ENCODE measurements around the gene GSK3B.

GSK3B gene

GRCh38 chr3:120113128-120114116, 19.2 kb upstream of the GSK3B start:
- Histone ChIP-seq H3K9me3 (ENCODE audit: control extremely low read depth in 1 of 5, control insufficient read depth in 4 of 5, insufficient read depth in 2 of 5, low read depth in 1 of 5, low read length in 4 of 5) (peaks cover 0 to 5% (median 0%) of the 10 kb centered on the region in 5 experiments), H3K4me1 (ENCODE audit: control extremely low read depth in 1 of 4, control insufficient read depth in 4 of 4, insufficient read depth in 4 of 4, low read length in 3 of 4) (no peaks in the 10 kb centered on the region), H3K27me3 (replicated peaks in 2 of 5; ENCODE audit: control insufficient read depth in 4 of 5, insufficient read depth in 5 of 5, low read length in 4 of 5) (no peaks in the 10 kb centered on the region), H3K4me3 (ENCODE audit: control insufficient read depth in 1 of 7, extremely low read depth in 1 of 7, insufficient read depth in 4 of 7, low read depth in 2 of 7, low read length in 6 of 7) (no peak overlapping the region), H3K36me3 (ENCODE audit: control insufficient read depth in 4 of 4, insufficient read depth in 4 of 4, low read length in 3 of 4) (no peaks in the 10 kb centered on the region), H3K27ac (ENCODE audit: insufficient read depth in 1 of 2, low read depth in 1 of 2, low read length in 2 of 2, poor library complexity in 1 of 2, severe bottlenecking in 2 of 2) (no peak overlapping the region)
- CTCF ChIA-PET, result interaction anchor here (1.5 kb wide), 1 partner anchor 199 kb away, joined by 3 read pairs; no protein-coding TSS in a partner anchor
- POLR2A ChIA-PET, result no interaction called here
- no peak for DNase-seq
- WGBS (ENCODE audit: insufficient coverage), result 94% methylated on average over 4 of the region's 8 CpGs

GRCh38 chr3:120111898-120112297, 17.7 kb upstream of the GSK3B start:
- H3K9me3 ChIP-seq (ENCODE audit: control extremely low read depth in 1 of 5, control insufficient read depth in 4 of 5, insufficient read depth in 2 of 5, low read depth in 1 of 5, low read length in 4 of 5), result no peaks in the 10 kb centered on the region
- H3K4me1 ChIP-seq (ENCODE audit: control extremely low read depth in 1 of 4, control insufficient read depth in 4 of 4, insufficient read depth in 4 of 4, low read length in 3 of 4), result no peaks in the 10 kb centered on the region
- H3K4me3 ChIP-seq (ENCODE audit: control insufficient read depth in 1 of 7, extremely low read depth in 1 of 7, insufficient read depth in 4 of 7, low read depth in 2 of 7, low read length in 6 of 7), result no peak overlapping the region
- H3K27me3 ChIP-seq (replicated peaks in 2 of 5; ENCODE audit: control insufficient read depth in 4 of 5, insufficient read depth in 5 of 5, low read length in 4 of 5), result no peaks in the 10 kb centered on the region
- CTCF ChIA-PET, result no interaction called here
- 100% methylated on average over 1 of the region's 1 CpG for whole genome bisulfite sequencing (ENCODE audit: insufficient coverage)
- no peaks in the 10 kb centered on the region for H3K36me3 ChIP-seq (ENCODE audit: control insufficient read depth in 4 of 4, insufficient read depth in 4 of 4, low read length in 3 of 4)
- POLR2A ChIA-PET, result no interaction called here
- H3K27ac ChIP-seq (ENCODE audit: insufficient read depth in 1 of 2, low read depth in 1 of 2, low read length in 2 of 2, poor library complexity in 1 of 2, severe bottlenecking in 2 of 2), result no peak overlapping the region
- DNase-seq, result no peak

GRCh38 chr3:120103276-120103675, 9.0 kb upstream of the GSK3B start:
- POLR2A ChIA-PET, result no interaction called here
- Histone ChIP-seq H3K9me3 (ENCODE audit: control extremely low read depth in 1 of 5, control insufficient read depth in 4 of 5, insufficient read depth in 2 of 5, low read depth in 1 of 5, low read length in 4 of 5) (no peaks in the 10 kb centered on the region), H3K27ac (ENCODE audit: insufficient read depth in 1 of 2, low read depth in 1 of 2, low read length in 2 of 2, poor library complexity in 1 of 2, severe bottlenecking in 2 of 2) (no peak overlapping the region), H3K4me1 (ENCODE audit: control extremely low read depth in 1 of 4, control insufficient read depth in 4 of 4, insufficient read depth in 4 of 4, low read length in 3 of 4) (no peaks in the 10 kb centered on the region), H3K36me3 (ENCODE audit: control insufficient read depth in 4 of 4, insufficient read depth in 4 of 4, low read length in 3 of 4) (peaks cover 0 to 7% (median 3%) of the 10 kb centered on the region in 4 experiments), H3K4me3 (ENCODE audit: control insufficient read depth in 1 of 7, extremely low read depth in 1 of 7, insufficient read depth in 4 of 7, low read depth in 2 of 7, low read length in 6 of 7) (no peak overlapping the region), H3K27me3 (replicated peaks in 2 of 5; ENCODE audit: control insufficient read depth in 4 of 5, insufficient read depth in 5 of 5, low read length in 4 of 5) (no peaks in the 10 kb centered on the region)
- CTCF ChIA-PET, result interaction anchor here (1.5 kb wide), 1 partner anchor 44 kb away, joined by 4 read pairs; no protein-coding TSS in a partner anchor
- WGBS (ENCODE audit: insufficient coverage), result 70% methylated on average over 2 of the region's 7 CpGs
- no peak for DNase-seq

- no peak for DNase-seq
- POLR2A ChIA-PET, result no interaction called here
- no peaks in the 10 kb centered on the region for H3K27me3 ChIP-seq (replicated peaks in 2 of 5; ENCODE audit: control insufficient read depth in 4 of 5, insufficient read depth in 5 of 5, low read length in 4 of 5)
- no peak overlapping the region for H3K4me3 ChIP-seq (ENCODE audit: control insufficient read depth in 1 of 7, extremely low read depth in 1 of 7, insufficient read depth in 4 of 7, low read depth in 2 of 7, low read length in 6 of 7)
- 83% methylated on average over 1 of the region's 3 CpGs for WGBS (ENCODE audit: insufficient coverage)
- no peaks in the 10 kb centered on the region for H3K4me1 ChIP-seq (ENCODE audit: control extremely low read depth in 1 of 4, control insufficient read depth in 4 of 4, insufficient read depth in 4 of 4, low read length in 3 of 4)
- H3K36me3 ChIP-seq (ENCODE audit: control insufficient read depth in 4 of 4, insufficient read depth in 4 of 4, low read length in 3 of 4), result peaks cover 0 to 7% (median 3%) of the 10 kb centered on the region in 4 experiments
- no peaks in the 10 kb centered on the region for H3K9me3 ChIP-seq (ENCODE audit: control extremely low read depth in 1 of 5, control insufficient read depth in 4 of 5, insufficient read depth in 2 of 5, low read depth in 1 of 5, low read length in 4 of 5)
- H3K27ac ChIP-seq (ENCODE audit: insufficient read depth in 1 of 2, low read depth in 1 of 2, low read length in 2 of 2, poor library complexity in 1 of 2, severe bottlenecking in 2 of 2), result no peak overlapping the region
- CTCF ChIA-PET, result interaction anchor here (1.5 kb wide), 1 partner anchor 45 kb away, joined by 4 read pairs; no protein-coding TSS in a partner anchor
Measured at GRCh38 chr3:120102674-120103073, 8.4 kb upstream of the GSK3B start.

GRCh38 chr3:120102232-120102631, 8.0 kb upstream of the GSK3B start:
- CTCF ChIA-PET, result interaction anchor here (1.5 kb wide), 1 partner anchor 45 kb away, joined by 4 read pairs; no protein-coding TSS in a partner anchor
- POLR2A ChIA-PET, result no interaction called here
- H3K27ac ChIP-seq (ENCODE audit: insufficient read depth in 1 of 2, low read depth in 1 of 2, low read length in 2 of 2, poor library complexity in 1 of 2, severe bottlenecking in 2 of 2), result no peak overlapping the region
- H3K9me3 ChIP-seq (ENCODE audit: control extremely low read depth in 1 of 5, control insufficient read depth in 4 of 5, insufficient read depth in 2 of 5, low read depth in 1 of 5, low read length in 4 of 5), result no peaks in the 10 kb centered on the region
- H3K4me3 ChIP-seq (ENCODE audit: control insufficient read depth in 1 of 7, extremely low read depth in 1 of 7, insufficient read depth in 4 of 7, low read depth in 2 of 7, low read length in 6 of 7), result no peak overlapping the region
- peaks cover 0 to 7% (median 3%) of the 10 kb centered on the region in 4 experiments for H3K36me3 ChIP-seq (ENCODE audit: control insufficient read depth in 4 of 4, insufficient read depth in 4 of 4, low read length in 3 of 4)
- no peak for DNase-seq
- WGBS (ENCODE audit: insufficient coverage), result no CpG with 5 or more reads among the region's 3 CpGs
- no peaks in the 10 kb centered on the region for H3K27me3 ChIP-seq (replicated peaks in 2 of 5; ENCODE audit: control insufficient read depth in 4 of 5, insufficient read depth in 5 of 5, low read length in 4 of 5)
- peaks cover 0 to 1% (median under 1%) of the 10 kb centered on the region in 4 experiments for H3K4me1 ChIP-seq (ENCODE audit: control extremely low read depth in 1 of 4, control insufficient read depth in 4 of 4, insufficient read depth in 4 of 4, low read length in 3 of 4)

DNA sequence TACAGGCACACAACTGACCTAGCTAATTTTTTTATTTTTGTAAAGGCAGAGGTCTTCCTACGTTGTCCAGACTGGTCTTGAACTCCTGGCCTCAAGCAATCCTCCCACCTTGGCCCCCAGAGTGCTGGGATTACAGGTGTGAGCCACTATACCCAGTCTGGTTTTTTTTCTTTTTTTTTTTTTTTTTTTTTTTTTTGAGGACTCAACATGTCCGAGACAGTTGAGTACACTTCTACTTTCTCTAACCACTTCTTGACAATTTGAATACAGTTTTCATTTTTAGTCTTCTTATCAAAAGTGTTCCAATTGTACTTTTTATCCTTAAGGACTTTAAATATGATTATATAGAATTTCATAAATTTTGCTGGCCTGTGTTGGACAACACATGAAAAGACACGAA, 7.4 kb upstream of the GSK3B start:
- Histone ChIP-seq H3K27ac (ENCODE audit: insufficient read depth in 1 of 2, low read depth in 1 of 2, low read length in 2 of 2, poor library complexity in 1 of 2, severe bottlenecking in 2 of 2) (no peak overlapping the region), H3K36me3 (ENCODE audit: control insufficient read depth in 4 of 4, insufficient read depth in 4 of 4, low read length in 3 of 4) (peaks cover 0 to 7% (median 3%) of the 10 kb centered on the region in 4 experiments), H3K4me1 (ENCODE audit: control extremely low read depth in 1 of 4, control insufficient read depth in 4 of 4, insufficient read depth in 4 of 4, low read length in 3 of 4) (peaks cover 0 to 7% (median 5%) of the 10 kb centered on the region in 4 experiments), H3K9me3 (ENCODE audit: control extremely low read depth in 1 of 5, control insufficient read depth in 4 of 5, insufficient read depth in 2 of 5, low read depth in 1 of 5, low read length in 4 of 5) (no peaks in the 10 kb centered on the region), H3K4me3 (ENCODE audit: control insufficient read depth in 1 of 7, extremely low read depth in 1 of 7, insufficient read depth in 4 of 7, low read depth in 2 of 7, low read length in 6 of 7) (no peak overlapping the region), H3K27me3 (replicated peaks in 2 of 5; ENCODE audit: control insufficient read depth in 4 of 5, insufficient read depth in 5 of 5, low read length in 4 of 5) (no peaks in the 10 kb centered on the region)
- no CpG with 5 or more reads among the region's 3 CpGs for WGBS (ENCODE audit: insufficient coverage)
- ChIA-PET POLR2A (no interaction called here), CTCF (interaction anchor here (1.5 kb wide), 1 partner anchor 46 kb away, joined by 4 read pairs; no protein-coding TSS in a partner anchor)
- DNase-seq, result no peak

GRCh38 chr3:120100711-120101110, 6.5 kb upstream of the GSK3B start:
- no peak overlapping the region for H3K27ac ChIP-seq (ENCODE audit: insufficient read depth in 1 of 2, low read depth in 1 of 2, low read length in 2 of 2, poor library complexity in 1 of 2, severe bottlenecking in 2 of 2)
- H3K9me3 ChIP-seq (ENCODE audit: control extremely low read depth in 1 of 5, control insufficient read depth in 4 of 5, insufficient read depth in 2 of 5, low read depth in 1 of 5, low read length in 4 of 5), result no peaks in the 10 kb centered on the region
- 100% methylated on average over 1 of the region's 1 CpG for WGBS (ENCODE audit: insufficient coverage)
- H3K4me1 ChIP-seq (ENCODE audit: control extremely low read depth in 1 of 4, control insufficient read depth in 4 of 4, insufficient read depth in 4 of 4, low read length in 3 of 4), result peaks cover 6 to 16% (median 14%) of the 10 kb centered on the region in 4 experiments
- peaks cover 0 to 7% (median 3%) of the 10 kb centered on the region in 4 experiments for H3K36me3 ChIP-seq (ENCODE audit: control insufficient read depth in 4 of 4, insufficient read depth in 4 of 4, low read length in 3 of 4)
- no peaks in the 10 kb centered on the region for H3K27me3 ChIP-seq (replicated peaks in 2 of 5; ENCODE audit: control insufficient read depth in 4 of 5, insufficient read depth in 5 of 5, low read length in 4 of 5)
- CTCF ChIA-PET, result no interaction called here
- no peak overlapping the region for H3K4me3 ChIP-seq (ENCODE audit: control insufficient read depth in 1 of 7, extremely low read depth in 1 of 7, insufficient read depth in 4 of 7, low read depth in 2 of 7, low read length in 6 of 7)
- POLR2A ChIA-PET, result no interaction called here
- DNase-seq, result no peak
